ACC112 (cell line): ENCODE data around the gene DDX1.

Source experiments
- H2AFZ ChIP-seq: fragments of 200-600 bp; sonication (generic); one replicate; pipeline ENCODE4 v1.6.0; 2017; ENCODE audit warnings: antibody characterized with exemption, low read length; ENCODE audit not compliant: unreplicated experiment
- H3K27ac ChIP-seq: fragments of 200-600 bp; sonication (generic); 2 replicates; pipeline ENCODE4 v1.5.1; 2014; ENCODE audit warnings: low read depth, mild to moderate bottlenecking, antibody characterized with exemption, low read length, moderate library complexity
- H3K27me3 ChIP-seq: fragments of 200-600 bp; sonication (generic); 2 replicates; pipeline ENCODE4 v1.6.1; 2014; ENCODE audit warnings: mild to moderate bottlenecking, antibody characterized with exemption, low read length, moderate library complexity, mixed read lengths; ENCODE audit not compliant: insufficient read depth
- H3K36me3 ChIP-seq: fragments of 200-600 bp; sonication (generic); 2 replicates; pipeline ENCODE4 v1.6.1; 2016; ENCODE audit warnings: mild to moderate bottlenecking, antibody characterized with exemption, low read length, moderate library complexity, mixed read lengths; ENCODE audit not compliant: insufficient read depth
- H3K4me1 ChIP-seq: fragments of 200-600 bp; sonication (generic); one replicate; pipeline ENCODE4 v1.6.1; 2016; ENCODE audit warnings: low read length, mixed read lengths; ENCODE audit not compliant: insufficient read depth, unreplicated experiment, control insufficient read depth
- H3K4me3 ChIP-seq: fragments of 200-600 bp; sonication (generic); 2 replicates; pipeline ENCODE4 v1.5.1; 2014; ENCODE audit warnings: mild to moderate bottlenecking, low read depth, low read length
- H3K79me2 ChIP-seq: fragments of 200-600 bp; sonication (generic); one replicate; pipeline ENCODE4 v1.6.0; 2016; ENCODE audit warnings: low read length; ENCODE audit not compliant: control insufficient read depth, unreplicated experiment, insufficient read depth

Gene DDX1

DNA sequence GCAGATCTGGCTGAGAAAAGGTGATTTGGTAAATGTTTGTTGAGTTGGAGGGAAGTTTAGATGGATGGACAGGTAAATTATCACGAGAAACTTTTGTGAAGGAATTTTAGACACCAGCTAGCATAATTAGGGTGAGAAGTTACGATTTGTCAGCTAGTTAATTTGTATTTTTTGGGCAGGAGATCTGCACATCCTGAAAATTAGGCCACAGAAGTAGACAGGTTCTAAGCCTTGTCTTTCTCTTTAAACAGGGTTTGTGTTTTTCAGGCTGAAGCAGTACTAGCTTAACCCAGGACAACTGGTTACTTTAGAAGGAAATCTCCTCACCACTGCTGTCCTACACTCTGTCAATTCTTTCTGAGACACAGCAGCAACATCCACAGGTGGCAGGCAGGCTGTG, 49.1 kb downstream of the DDX1 start:
- Histone ChIP-seq H3K4me1 (peaks cover 32% of the 10 kb centered on the region), H3K27ac (no peak overlapping the region), H3K4me3 (no peak overlapping the region), H2AFZ (no peak overlapping the region), H3K27me3 (peaks cover 14% of the 10 kb centered on the region; the same call in 1 of the 2 replicates), H3K36me3 (peaks cover 11% of the 10 kb centered on the region), H3K79me2 (no peaks in the 10 kb centered on the region)

- no peak overlapping the region for H3K4me3 ChIP-seq
- H2AFZ ChIP-seq = no peak overlapping the region
- no peak overlapping the region for H3K27ac ChIP-seq
- H3K79me2 ChIP-seq = no peaks in the 10 kb centered on the region
- H3K27me3 ChIP-seq = peaks cover 14% of the 10 kb centered on the region; the same call in 1 of the 2 replicates
- peaks cover 9% of the 10 kb centered on the region for H3K36me3 ChIP-seq
- H3K4me1 ChIP-seq = peaks cover 32% of the 10 kb centered on the region
Measured at GRCh38 chr2:15641530-15641982, 49.9 kb downstream of the DDX1 start.

DNA sequence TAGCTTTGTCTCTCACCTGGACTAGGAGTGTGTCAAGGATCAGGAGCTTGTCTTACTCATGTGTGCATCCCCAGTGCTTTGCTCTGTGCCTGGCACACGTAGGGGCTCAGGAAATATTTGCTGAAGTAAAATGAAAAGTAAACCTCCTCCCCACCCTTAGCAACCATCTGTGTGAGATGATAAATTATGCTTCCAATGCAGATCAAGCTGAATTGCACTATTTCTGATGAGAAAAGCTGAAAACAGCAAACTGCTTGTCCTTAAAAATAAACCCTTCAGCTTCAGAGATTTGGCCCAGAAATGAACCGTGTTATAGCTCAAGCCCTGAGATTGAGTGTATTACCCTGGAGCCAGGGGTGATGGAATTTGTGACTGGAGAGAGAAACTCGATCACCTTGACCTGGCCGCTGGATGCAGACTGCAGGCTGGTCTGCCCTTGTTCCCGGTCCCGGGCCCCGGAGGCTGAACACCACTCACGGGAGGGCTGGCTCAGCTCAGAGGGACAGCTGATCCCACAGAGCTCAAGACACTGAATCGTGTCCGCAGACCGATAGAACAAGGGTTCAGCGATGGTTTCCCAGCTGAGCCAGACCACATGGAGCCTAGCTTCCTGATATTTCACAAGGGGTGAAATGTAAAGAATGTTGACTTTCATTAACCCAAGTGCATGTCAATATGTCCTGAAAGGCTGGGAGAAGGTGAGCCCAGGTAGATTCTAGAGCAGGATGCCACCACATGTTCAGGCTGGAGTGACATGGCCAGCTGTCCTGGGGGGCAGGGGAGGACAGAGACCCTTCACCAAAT, 50.5 kb downstream of the DDX1 start:
- no peak overlapping the region for H2AFZ ChIP-seq
- no peaks in the 10 kb centered on the region for H3K79me2 ChIP-seq
- H3K36me3 ChIP-seq = peaks cover 9% of the 10 kb centered on the region
- no peak overlapping the region for H3K27ac ChIP-seq
- H3K4me3 ChIP-seq = no peak overlapping the region
- H3K4me1 ChIP-seq = peaks cover 32% of the 10 kb centered on the region
- peaks cover 14% of the 10 kb centered on the region; the same call in 1 of the 2 replicates for H3K27me3 ChIP-seq

DNA sequence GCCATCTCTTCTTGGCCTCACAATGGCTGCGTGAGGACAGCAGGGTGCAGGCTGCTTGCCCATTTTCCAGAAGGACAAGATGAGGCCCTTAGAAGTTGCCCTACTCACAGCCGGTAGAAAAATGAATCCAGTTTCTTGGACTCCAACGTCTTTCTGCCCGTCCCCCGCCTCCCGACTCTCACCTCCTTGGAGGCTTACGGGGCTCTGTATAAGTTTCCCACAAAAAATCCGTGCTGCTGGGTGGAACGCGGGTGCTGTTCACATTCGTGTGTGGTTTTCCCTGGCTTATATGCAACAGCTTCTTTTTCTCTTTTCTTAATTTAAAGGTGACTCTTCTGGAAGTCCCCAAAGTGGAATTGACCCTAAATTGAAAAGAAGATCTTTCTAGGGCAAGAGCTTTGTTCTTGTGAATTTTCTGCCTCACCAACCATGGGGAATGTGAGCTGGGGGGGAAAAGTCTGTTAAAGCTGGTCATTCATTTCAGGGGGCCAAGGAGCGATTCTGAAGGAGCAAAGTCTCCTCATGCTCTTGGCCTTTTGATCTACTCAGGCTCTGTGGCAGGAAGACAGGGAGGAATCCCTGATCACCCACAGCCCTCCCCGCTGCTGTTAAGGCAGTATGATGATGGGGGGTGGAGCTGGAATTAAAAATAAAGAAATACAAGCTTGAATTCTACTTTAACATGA, 51.3 kb downstream of the DDX1 start:
- H2AFZ ChIP-seq = no peak overlapping the region
- peaks cover 14% of the 10 kb centered on the region; the same call in 1 of the 2 replicates for H3K27me3 ChIP-seq
- H3K4me1 ChIP-seq = peaks cover 27% of the 10 kb centered on the region
- peaks cover 9% of the 10 kb centered on the region for H3K36me3 ChIP-seq
- H3K79me2 ChIP-seq = no peaks in the 10 kb centered on the region
- H3K27ac ChIP-seq = no peak overlapping the region
- H3K4me3 ChIP-seq = no peak overlapping the region

DNA sequence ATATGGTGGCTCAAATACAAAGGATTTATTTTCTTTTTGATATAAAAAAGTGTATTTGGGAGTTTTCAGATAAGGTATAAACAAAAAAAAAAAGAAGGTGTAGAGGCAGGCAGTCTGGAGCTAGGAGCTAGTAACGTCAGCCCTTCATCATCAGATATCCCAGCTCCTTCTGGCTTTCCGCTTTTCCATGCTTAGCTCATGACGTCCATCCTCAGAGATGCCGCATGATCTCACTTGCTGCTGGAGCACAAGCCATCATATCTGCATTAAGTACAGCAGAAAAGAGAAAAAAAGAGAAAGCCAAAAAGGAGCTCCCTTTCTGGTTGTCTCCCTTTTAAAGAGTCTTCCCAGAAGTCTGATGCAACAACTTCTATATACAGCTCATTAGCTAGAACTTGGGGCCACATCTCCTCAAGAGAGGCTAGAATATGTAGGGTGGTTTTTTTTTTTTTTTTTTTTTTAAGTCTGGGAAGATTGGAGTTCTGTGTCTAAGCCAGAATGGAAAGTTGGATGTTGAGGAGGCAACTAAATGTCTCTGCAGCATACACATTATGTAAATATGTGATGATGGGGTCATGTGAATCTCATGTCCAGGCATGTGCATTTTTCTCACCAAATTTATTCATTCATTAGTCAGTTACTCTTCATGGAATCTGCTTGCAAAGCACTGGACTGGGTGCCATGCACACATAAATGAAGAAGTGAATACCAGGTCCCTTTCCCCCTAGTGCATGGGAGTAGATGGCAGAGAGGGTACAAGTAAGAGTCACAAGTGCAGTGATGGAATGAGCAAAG, 52.3 kb downstream of the DDX1 start:
- H3K27me3 ChIP-seq = peaks cover 17% of the 10 kb centered on the region; the same call in 1 of the 2 replicates
- no peaks in the 10 kb centered on the region for H3K79me2 ChIP-seq
- H3K4me1 ChIP-seq = peaks cover 16% of the 10 kb centered on the region
- no peak overlapping the region for H3K4me3 ChIP-seq
- H3K36me3 ChIP-seq = peaks cover 9% of the 10 kb centered on the region
- H3K27ac ChIP-seq = no peak overlapping the region
- no peak overlapping the region for H2AFZ ChIP-seq

DNA sequence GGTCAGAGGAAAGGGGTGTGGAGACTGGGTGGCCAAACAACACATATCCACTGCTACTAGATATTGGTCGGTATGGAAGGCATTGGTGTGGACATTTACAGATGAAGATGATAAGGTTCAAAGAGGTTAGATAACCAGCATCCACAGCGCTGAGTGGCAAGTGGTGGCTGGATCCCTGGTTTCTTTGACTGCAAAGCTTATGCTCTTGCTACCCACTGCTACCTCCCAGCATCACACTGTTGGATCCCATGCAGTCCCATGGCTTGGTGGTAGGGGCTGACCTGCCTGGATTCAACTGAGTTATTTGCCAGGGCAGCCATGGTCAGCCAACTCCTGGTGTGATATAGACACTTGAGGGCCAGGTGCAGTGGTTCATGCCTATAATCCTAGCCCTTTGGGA, 53.6 kb downstream of the DDX1 start:
- Histone ChIP-seq H3K27ac (no peak overlapping the region), H2AFZ (no peak overlapping the region), H3K4me3 (no peak overlapping the region), H3K79me2 (no peaks in the 10 kb centered on the region), H3K36me3 (peaks cover 9% of the 10 kb centered on the region), H3K4me1 (peaks cover 5% of the 10 kb centered on the region), H3K27me3 (peaks cover 17% of the 10 kb centered on the region; the same call in 1 of the 2 replicates)

- H3K4me1 ChIP-seq = no peaks in the 10 kb centered on the region
- no peak overlapping the region for H3K4me3 ChIP-seq
- no peak overlapping the region for H3K27ac ChIP-seq
- H3K36me3 ChIP-seq = peaks cover 8% of the 10 kb centered on the region
- H2AFZ ChIP-seq = no peak overlapping the region
- peaks cover 17% of the 10 kb centered on the region; the same call in 1 of the 2 replicates for H3K27me3 ChIP-seq
- H3K79me2 ChIP-seq = no peaks in the 10 kb centered on the region
Measured at GRCh38 chr2:15645720-15646385, 54.2 kb downstream of the DDX1 start.

- Histone ChIP-seq H3K79me2 (no peaks in the 10 kb centered on the region), H3K4me3 (no peak overlapping the region), H3K4me1 (no peaks in the 10 kb centered on the region), H3K27me3 (peaks cover 17% of the 10 kb centered on the region; the same call in 1 of the 2 replicates), H3K27ac (no peak overlapping the region), H3K36me3 (no peaks in the 10 kb centered on the region), H2AFZ (no peak overlapping the region)
Measured at GRCh38 chr2:15646661-15647060, 55.0 kb downstream of the DDX1 start.

DNA sequence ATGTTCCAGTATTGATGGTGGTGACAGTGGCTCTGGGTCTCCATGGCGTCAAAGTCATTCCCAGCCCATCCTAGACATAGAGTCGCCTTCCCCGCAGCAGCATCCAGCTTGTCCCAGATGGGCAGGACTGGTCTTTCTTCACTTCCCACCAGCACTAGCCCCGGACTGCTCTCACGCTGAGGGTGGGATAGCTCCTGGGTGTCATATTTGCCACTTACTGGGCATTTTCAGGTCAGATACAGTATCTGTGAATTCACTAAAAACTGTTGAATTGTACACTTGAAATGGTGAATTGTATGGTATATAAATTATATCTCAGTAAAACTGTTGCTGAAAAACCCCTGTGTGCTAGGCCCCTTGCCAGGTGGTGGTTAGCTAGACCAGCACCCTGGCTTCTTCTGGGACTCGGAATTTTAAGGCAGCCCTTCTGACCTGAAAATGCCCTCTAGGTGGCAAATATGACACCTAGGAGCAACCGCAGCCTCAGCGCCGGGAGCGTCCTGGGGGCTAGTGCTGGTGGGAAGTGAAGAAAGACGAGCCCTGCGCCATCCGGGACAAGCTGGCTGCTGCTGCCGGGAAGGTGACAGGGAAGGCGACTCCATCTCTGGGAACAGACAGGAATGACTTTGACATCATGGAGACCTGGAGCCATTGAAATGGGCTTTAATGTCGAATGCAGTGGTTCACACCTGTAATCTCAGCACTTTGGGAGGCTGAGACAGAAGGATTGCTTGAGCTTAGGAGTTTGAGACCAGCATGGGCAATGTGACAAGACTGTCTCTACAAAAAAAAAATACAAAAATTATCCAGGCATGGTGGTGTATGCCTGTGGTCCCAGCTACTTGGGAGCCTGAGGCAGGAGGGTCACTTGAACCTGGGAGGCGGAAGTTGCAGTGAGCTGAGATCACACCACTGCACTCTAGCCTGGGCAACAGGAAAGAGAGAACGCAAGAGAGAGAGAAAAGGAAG, 56.2 kb downstream of the DDX1 start:
- no peak overlapping the region for H2AFZ ChIP-seq
- H3K27me3 ChIP-seq = peaks cover 24% of the 10 kb centered on the region; the same call in 1 of the 2 replicates
- no peak overlapping the region for H3K27ac ChIP-seq
- H3K4me1 ChIP-seq = no peaks in the 10 kb centered on the region
- no peak overlapping the region for H3K4me3 ChIP-seq
- no peaks in the 10 kb centered on the region for H3K36me3 ChIP-seq
- no peaks in the 10 kb centered on the region for H3K79me2 ChIP-seq
